ENCODE measurements around the gene GJA1.
A peak's percentile ranks its signal among the peaks of the same experiment; 100 is the strongest.
"Not testable (repeated sequence)": the region's sequence is repeated elsewhere in the genome, so short reads cannot be mapped to it uniquely, and the experiment has no call there.

The GJA1 gene

DNA sequence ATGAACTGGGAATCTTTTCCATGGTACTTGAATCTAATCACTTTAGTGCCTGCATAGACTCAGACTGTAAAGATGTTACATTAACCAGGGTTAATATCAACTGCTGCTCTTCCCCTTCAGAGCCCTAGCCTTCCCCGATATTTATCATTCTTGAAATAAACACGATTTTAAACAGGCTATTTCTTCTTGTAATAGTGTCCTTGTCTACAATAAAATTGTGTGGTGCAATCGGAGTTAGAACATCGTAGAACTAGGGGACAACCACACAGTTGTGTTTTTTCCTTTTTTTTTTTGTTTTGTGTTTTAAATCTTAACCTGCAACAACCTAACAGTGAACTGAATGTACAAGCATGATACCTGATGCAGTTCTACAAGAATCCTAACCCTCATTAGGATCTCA, 4.5 kb downstream of the GJA1 start:
- Histone ChIP-seq H3K27me3 (ENCODE audit: control insufficient read depth, insufficient read depth, low read length) (no peaks in the 10 kb centered on the region), H3K4me2 (ENCODE audit: low read length) (peak overlapping the region; percentile 57), H3K9ac (no peak overlapping the region), H2AFZ (peak overlapping the region; percentile 33), H3K79me2 (peaks cover 9% of the 10 kb centered on the region), H3K36me3 (ENCODE audit: control insufficient read depth, insufficient read depth, low read length) (no peaks in the 10 kb centered on the region), H3K4me1 (peaks cover 18% of the 10 kb centered on the region), H3K4me3 (ENCODE audit: low read depth, low read length) (peak overlapping the region; percentile 28), H3K27ac (peak overlapping the region; percentile 95), H3K9me3 (ENCODE audit: control insufficient read depth, low read length) (no peaks in the 10 kb centered on the region)
- TF ChIP-seq, protein P1, sequence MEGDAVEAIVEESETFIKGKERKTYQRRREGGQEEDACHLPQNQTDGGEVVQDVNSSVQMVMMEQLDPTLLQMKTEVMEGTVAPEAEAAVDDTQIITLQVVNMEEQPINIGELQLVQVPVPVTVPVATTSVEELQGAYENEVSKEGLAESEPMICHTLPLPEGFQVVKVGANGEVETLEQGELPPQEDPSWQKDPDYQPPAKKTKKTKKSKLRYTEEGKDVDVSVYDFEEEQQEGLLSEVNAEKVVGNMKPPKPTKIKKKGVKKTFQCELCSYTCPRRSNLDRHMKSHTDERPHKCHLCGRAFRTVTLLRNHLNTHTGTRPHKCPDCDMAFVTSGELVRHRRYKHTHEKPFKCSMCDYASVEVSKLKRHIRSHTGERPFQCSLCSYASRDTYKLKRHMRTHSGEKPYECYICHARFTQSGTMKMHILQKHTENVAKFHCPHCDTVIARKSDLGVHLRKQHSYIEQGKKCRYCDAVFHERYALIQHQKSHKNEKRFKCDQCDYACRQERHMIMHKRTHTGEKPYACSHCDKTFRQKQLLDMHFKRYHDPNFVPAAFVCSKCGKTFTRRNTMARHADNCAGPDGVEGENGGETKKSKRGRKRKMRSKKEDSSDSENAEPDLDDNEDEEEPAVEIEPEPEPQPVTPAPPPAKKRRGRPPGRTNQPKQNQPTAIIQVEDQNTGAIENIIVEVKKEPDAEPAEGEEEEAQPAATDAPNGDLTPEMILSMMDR (IDR thresholded peaks at IDR 0.05) = no peak

DNA sequence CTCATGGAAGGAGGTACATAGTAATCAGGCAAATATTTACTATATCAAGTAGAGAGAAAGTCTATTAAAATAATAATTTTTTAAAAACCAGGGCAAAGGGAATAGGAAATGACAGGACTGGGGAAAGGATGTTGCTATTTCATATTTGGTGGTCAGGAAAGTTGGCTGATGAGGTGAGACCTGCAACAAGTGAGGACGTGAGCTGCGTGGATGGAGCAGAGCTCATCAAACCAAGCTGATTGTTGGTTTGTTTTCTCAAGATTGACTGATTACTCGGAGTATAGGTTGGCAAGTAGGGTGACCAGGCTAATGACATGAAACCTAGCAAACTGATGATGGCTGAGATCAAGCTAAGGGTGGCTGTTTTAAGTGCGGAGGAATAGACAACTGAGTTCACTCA, 6.0 kb downstream of the GJA1 start:
- no peaks in the 10 kb centered on the region for H3K36me3 ChIP-seq (ENCODE audit: control insufficient read depth, insufficient read depth, low read length)
- H3K4me2 ChIP-seq (ENCODE audit: low read length) = peak overlapping the region; percentile 31
- no peaks in the 10 kb centered on the region for H3K27me3 ChIP-seq (ENCODE audit: control insufficient read depth, insufficient read depth, low read length)
- H3K27ac ChIP-seq = peak overlapping the region; percentile 18
- peaks cover 18% of the 10 kb centered on the region for H3K4me1 ChIP-seq
- TF ChIP-seq, protein P1 (IDR thresholded peaks at IDR 0.05) = no peak
- peaks cover 9% of the 10 kb centered on the region for H3K79me2 ChIP-seq
- H3K9me3 ChIP-seq (ENCODE audit: control insufficient read depth, low read length) = no peaks in the 10 kb centered on the region
- H2AFZ ChIP-seq = no peak overlapping the region
- H3K9ac ChIP-seq = no peak overlapping the region
- H3K4me3 ChIP-seq (ENCODE audit: low read depth, low read length) = peak overlapping the region; percentile 28

GRCh38 chr6:121442576-121442975, 7.1 kb downstream of the GJA1 start:
- Histone ChIP-seq H3K36me3 (ENCODE audit: control insufficient read depth, insufficient read depth, low read length) (no peaks in the 10 kb centered on the region), H3K4me1 (peaks cover 19% of the 10 kb centered on the region), H3K9me3 (ENCODE audit: control insufficient read depth, low read length) (no peaks in the 10 kb centered on the region), H3K9ac (no peak overlapping the region), H3K4me3 (ENCODE audit: low read depth, low read length) (no peak overlapping the region), H3K27ac (peak overlapping the region; percentile 36), H3K27me3 (ENCODE audit: control insufficient read depth, insufficient read depth, low read length) (no peaks in the 10 kb centered on the region), H3K79me2 (peaks cover 9% of the 10 kb centered on the region), H2AFZ (peak overlapping the region; percentile 16), H3K4me2 (ENCODE audit: low read length) (peak overlapping the region; percentile 31)
- TF ChIP-seq, protein P1 (IDR thresholded peaks at IDR 0.05) = no peak

DNA sequence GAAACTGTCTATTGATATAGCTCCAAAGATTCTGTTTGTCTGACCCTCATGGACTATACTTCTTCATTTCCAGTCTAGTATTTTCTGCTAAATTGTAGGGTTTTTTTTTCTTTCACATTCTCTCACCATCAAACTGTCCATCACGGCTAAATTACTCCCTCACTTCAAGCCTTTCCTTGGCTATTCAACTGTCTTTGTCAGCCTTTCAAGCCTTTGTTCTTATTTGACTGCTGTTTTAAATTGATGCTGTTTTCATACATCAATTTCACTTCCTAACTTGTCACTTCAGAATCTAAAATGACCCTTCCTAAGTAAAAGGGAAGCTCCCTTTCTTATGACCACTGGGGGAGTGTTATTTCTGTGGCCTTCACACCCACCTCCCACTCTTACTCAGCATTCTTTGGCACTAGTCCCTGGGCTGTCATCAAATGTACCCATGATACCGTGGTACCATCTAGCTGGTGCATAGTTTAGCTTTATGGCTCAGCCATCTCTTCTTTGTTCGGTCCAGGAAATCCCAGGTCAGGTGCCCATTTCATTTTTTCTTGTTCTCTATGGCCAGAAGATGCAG, 8.6 kb downstream of the GJA1 start:
- Histone ChIP-seq H3K9ac (no peak overlapping the region), H3K79me2 (peaks cover 9% of the 10 kb centered on the region), H3K36me3 (ENCODE audit: control insufficient read depth, insufficient read depth, low read length) (no peaks in the 10 kb centered on the region), H2AFZ (peak overlapping the region; percentile 3), H3K27ac (peak overlapping the region; percentile 26), H3K4me3 (ENCODE audit: low read depth, low read length) (no peak overlapping the region), H3K9me3 (ENCODE audit: control insufficient read depth, low read length) (no peaks in the 10 kb centered on the region), H3K4me2 (ENCODE audit: low read length) (no peak overlapping the region), H3K27me3 (ENCODE audit: control insufficient read depth, insufficient read depth, low read length) (no peaks in the 10 kb centered on the region), H3K4me1 (peaks cover 19% of the 10 kb centered on the region)
- TF ChIP-seq, protein P1 (IDR thresholded peaks at IDR 0.05) = no peak

DNA sequence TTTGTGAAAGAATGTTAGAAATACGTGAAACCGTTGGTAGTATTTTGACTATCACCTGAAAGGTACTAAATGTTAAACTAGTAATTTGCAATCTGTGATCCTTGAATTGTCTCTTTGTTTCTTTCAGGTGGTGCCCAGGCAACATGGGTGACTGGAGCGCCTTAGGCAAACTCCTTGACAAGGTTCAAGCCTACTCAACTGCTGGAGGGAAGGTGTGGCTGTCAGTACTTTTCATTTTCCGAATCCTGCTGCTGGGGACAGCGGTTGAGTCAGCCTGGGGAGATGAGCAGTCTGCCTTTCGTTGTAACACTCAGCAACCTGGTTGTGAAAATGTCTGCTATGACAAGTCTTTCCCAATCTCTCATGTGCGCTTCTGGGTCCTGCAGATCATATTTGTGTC, 11.3 kb downstream of the GJA1 start:
- H3K4me3 ChIP-seq (ENCODE audit: low read depth, low read length); H2AFZ ChIP-seq; H3K27me3 ChIP-seq (ENCODE audit: control insufficient read depth, insufficient read depth, low read length); H3K27ac ChIP-seq; H3K9me3 ChIP-seq (ENCODE audit: control insufficient read depth, low read length); H3K36me3 ChIP-seq (ENCODE audit: control insufficient read depth, insufficient read depth, low read length); H3K79me2 ChIP-seq; H3K4me2 ChIP-seq (ENCODE audit: low read length); H3K9ac ChIP-seq: not testable (repeated sequence)
- H3K4me1 ChIP-seq = peaks cover 17% of the 10 kb centered on the region

- not testable (repeated sequence) for H2AFZ ChIP-seq; H3K27ac ChIP-seq; H3K9ac ChIP-seq; H3K9me3 ChIP-seq (ENCODE audit: control insufficient read depth, low read length); H3K4me2 ChIP-seq (ENCODE audit: low read length); H3K79me2 ChIP-seq; H3K4me3 ChIP-seq (ENCODE audit: low read depth, low read length); H3K27me3 ChIP-seq (ENCODE audit: control insufficient read depth, insufficient read depth, low read length); H3K4me1 ChIP-seq; H3K36me3 ChIP-seq (ENCODE audit: control insufficient read depth, insufficient read depth, low read length)
These were observed 12.3 kb downstream of the GJA1 start for GRCh38 chr6:121447746-121448145.

DNA sequence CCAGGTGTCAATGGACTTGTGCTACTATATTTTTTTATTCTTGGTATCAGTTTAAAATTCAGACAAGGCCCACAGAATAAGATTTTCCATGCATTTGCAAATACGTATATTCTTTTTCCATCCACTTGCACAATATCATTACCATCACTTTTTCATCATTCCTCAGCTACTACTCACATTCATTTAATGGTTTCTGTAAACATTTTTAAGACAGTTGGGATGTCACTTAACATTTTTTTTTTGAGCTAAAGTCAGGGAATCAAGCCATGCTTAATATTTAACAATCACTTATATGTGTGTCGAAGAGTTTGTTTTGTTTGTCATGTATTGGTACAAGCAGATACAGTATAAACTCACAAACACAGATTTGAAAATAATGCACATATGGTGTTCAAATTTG, 13.1 kb downstream of the GJA1 start:
- H3K4me3 ChIP-seq (ENCODE audit: low read depth, low read length); H3K27me3 ChIP-seq (ENCODE audit: control insufficient read depth, insufficient read depth, low read length); H3K9me3 ChIP-seq (ENCODE audit: control insufficient read depth, low read length); H3K36me3 ChIP-seq (ENCODE audit: control insufficient read depth, insufficient read depth, low read length); H3K4me1 ChIP-seq; H3K27ac ChIP-seq; H3K4me2 ChIP-seq (ENCODE audit: low read length); H2AFZ ChIP-seq; H3K79me2 ChIP-seq; H3K9ac ChIP-seq: not testable (repeated sequence)

All from parathyroid adenoma (tissue), 2 donors.